Natural killer cell treated with Interleukin-12 subunit alpha and Interleukin-12 subunit beta and Interleukin-15 and Interleukin-18, amount 100 ng/mL, for 72 hours (primary cell): ENCODE measurements around the gene BICC1. TPM values are rescaled to one million over a fixed set of nuclear protein-coding genes. Genes with fewer than 3 reads are reported as not detected.

Source experiments
- ATAC-seq, 2 donors: fragments of 150-1000 bp; cut with Tn5 transposase in 1 of 2; sonication (Bioruptor Pico), chemical (Tn5 transposase) in 1 of 2; 2 replicates each; pipeline ENCODE4 v1.10.0; 2021
- DNase-seq: peaks from one replicate; pipeline ENCODE4 v3.0.0; 2022; ENCODE audit warnings: low spot score
- H3K27ac Mint-ChIP-seq, 2 donors: 1 replicate in 1 of 2; 2 replicates in 1 of 2; pipeline ENCODE4 v1.8.0; 2022; ENCODE audit warnings: mixed read lengths in 2 of 2, mild to moderate bottlenecking in 1 of 2, moderate library complexity in 1 of 2
- H3K27me3 Mint-ChIP-seq, 2 donors: 1 replicate in 1 of 2; 2 replicates in 1 of 2; pipeline ENCODE4 v1.8.0; 2022; ENCODE audit warnings: mixed read lengths in 2 of 2
- H3K36me3 Mint-ChIP-seq: one replicate; pipeline ENCODE4 v1.8.0; 2022; ENCODE audit warnings: mixed read lengths
- H3K4me1 Mint-ChIP-seq, 2 donors: 1 replicate in 1 of 2; 2 replicates in 1 of 2; pipeline ENCODE4 v1.8.0; 2022; ENCODE audit warnings: low read depth in 2 of 2, mixed read lengths in 2 of 2, mild to moderate bottlenecking in 1 of 2
- H3K4me3 Mint-ChIP-seq: one replicate; pipeline ENCODE4 v1.8.0; 2022; ENCODE audit warnings: mixed read lengths
- H3K9me3 Mint-ChIP-seq: 2 replicates; pipeline ENCODE4 v1.8.0; 2022; ENCODE audit warnings: mixed read lengths
- total RNA-seq, 2 donors: library from RNA; stranded (reverse); gene quantifications; one replicate each; pipeline ENCODE4 v1.2.3, GENCODE V29; 2022

The BICC1 gene
- total RNA-seq, 2 donors from 2014 or later: 0.26 TPM; not detected in 1

DNA sequence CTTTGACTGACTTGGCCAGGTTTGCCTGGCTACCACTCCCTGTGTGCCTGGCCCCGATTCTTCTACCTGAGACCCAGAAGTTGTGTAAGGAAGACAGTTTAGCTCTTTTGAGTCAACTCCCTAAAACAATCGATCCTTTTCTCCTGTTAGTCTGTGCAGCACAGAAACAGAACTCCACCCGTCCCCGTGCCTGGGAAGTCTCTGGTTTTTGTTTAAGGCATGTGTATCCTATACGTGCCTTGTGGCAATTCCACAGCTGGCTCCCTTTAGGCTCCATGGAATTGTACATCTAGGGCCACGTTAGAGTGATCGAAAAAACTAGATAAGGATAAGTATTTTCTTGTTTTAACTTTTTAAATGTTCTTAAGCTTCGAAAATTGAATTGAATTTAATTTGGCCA lies 131.6 kb downstream of the BICC1 start:
- Mint-ChIP-seq H3K4me1 (no peaks in the 10 kb centered on the region), H3K27ac (no peak overlapping the region), H3K36me3 (no peaks in the 10 kb centered on the region), H3K27me3 (no peaks in the 10 kb centered on the region), H3K9me3 (no peaks in the 10 kb centered on the region), H3K4me3 (no peak overlapping the region)
- DNase-seq (no peak), ATAC-seq (no peak)

DNA sequence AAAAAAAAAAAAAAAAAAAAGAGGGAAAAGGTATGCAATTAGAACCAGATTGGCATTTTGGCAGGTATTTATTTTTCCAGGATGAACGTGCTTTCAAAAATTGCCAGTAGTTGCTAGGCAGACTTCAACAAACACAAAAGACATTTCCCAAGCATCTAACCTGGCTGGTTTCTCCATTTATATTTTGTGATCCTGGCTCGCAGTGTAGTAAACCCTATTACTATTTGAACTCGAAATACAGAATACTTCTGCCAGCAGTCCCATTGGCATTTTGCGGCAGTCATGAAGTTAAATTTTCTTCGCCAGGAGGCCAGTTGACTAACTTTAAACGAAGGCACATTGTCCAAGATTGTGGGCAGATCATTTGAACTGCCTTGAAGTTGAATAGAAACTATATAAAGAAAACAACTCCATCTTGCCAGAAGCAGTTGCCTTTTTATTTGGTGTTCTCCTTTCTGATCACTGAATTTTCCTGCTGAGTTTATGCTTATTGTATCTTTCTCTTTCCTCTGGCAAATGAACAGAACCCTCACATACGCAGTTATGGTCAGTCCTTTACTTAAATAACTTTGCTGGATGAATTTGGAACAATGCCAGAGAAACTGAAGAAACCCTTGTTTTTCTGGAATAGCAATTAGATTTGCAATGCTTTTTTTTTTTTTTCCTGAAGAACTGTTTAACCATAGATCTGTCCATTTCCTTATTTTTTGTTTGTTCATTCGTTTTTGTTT lies 132.9 kb downstream of the BICC1 start:
- Mint-ChIP-seq H3K4me1 (no peaks in the 10 kb centered on the region), H3K27me3 (no peaks in the 10 kb centered on the region), H3K9me3 (no peaks in the 10 kb centered on the region), H3K4me3 (no peak overlapping the region), H3K36me3 (no peaks in the 10 kb centered on the region), H3K27ac (no peak overlapping the region)
- DNase-seq (no peak), ATAC-seq (no peak)

DNA sequence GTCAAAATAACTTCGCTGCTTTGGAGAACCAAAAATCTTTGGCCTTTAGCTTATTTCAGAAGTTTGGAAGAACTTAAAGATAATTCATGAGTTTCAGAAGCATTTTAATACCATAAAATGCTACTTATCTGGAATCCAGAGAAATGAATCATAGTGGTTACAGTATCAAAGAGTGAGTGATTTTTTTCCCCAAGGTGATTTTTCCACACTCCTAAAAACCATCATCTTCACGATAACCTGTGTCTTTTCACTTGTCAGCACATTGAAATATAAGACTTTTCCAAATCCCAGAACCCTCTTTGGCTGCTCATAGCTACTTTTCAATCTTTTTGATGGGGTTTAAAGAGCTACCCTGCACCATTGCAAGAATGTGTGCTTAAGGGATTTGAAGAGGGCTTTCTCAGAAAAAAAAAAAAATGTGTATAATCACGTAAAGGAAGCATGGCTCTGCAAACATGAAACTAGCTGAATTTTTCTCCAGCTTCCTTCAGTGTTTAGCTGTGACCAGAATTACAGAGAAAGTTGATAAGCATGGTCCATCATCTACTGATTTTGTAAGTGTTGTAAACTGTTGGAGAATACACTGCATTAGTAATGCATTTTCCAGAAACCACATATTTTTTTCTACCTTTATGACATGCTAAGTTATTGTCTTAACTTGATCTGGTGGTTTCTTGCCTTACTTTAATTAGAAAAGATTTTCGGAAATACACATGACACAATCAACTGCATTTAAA lies 134.9 kb downstream of the BICC1 start:
- no peaks in the 10 kb centered on the region for H3K36me3 Mint-ChIP-seq
- H3K27ac Mint-ChIP-seq: no peak overlapping the region
- no peaks in the 10 kb centered on the region for H3K9me3 Mint-ChIP-seq
- no peak overlapping the region for H3K4me3 Mint-ChIP-seq
- DNase-seq: no peak
- H3K4me1 Mint-ChIP-seq: no peaks in the 10 kb centered on the region
- ATAC-seq: no peak
- H3K27me3 Mint-ChIP-seq: no peaks in the 10 kb centered on the region

DNA sequence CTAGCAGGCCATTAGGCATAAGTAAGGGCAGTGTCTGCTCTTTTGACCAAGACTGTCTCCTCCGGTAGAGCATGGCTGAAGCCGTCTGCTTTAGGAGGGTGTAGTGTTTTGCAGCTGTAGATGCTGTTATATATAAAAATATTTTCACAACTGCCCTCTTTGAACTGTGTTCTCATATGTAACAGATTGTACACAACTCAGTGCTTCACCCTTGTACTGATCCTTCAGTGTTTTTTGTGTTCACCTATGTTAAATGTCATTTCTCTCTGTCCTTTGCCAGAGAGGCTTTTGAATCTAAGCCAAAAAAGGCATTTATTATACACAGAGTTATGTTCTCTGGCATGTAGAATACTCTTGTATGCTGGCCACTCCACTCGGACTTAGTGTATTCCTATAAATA lies 135.5 kb downstream of the BICC1 start:
- no peak for ATAC-seq
- Mint-ChIP-seq H3K27ac (no peak overlapping the region), H3K4me3 (no peak overlapping the region), H3K4me1 (no peaks in the 10 kb centered on the region), H3K9me3 (no peaks in the 10 kb centered on the region), H3K36me3 (no peaks in the 10 kb centered on the region), H3K27me3 (no peaks in the 10 kb centered on the region)
- DNase-seq: no peak

DNA sequence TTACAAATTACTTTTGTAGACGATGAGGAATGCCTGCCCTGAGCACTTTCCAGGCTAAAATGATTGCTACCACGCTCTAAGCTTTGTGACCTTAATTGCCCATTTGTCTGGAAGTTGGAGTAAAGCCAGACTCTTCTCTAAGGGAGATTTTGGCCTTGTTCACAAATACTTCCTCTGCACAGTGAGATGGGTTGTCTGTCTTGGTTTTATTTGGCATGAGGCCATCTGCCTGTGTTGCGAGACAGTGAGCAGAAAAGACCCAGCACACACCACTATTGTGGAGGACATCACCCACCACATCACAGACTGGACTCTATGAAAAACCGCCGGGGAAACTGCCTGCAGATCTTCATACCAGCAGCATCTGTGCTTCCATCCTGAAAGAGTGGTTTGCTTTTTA lies 138.4 kb downstream of the BICC1 start:
- Mint-ChIP-seq H3K36me3 (no peaks in the 10 kb centered on the region), H3K27ac (no peak overlapping the region), H3K4me3 (no peak overlapping the region), H3K4me1 (no peaks in the 10 kb centered on the region), H3K9me3 (no peaks in the 10 kb centered on the region), H3K27me3 (no peaks in the 10 kb centered on the region)
- ATAC-seq: no peak
- DNase-seq: no peak

DNA sequence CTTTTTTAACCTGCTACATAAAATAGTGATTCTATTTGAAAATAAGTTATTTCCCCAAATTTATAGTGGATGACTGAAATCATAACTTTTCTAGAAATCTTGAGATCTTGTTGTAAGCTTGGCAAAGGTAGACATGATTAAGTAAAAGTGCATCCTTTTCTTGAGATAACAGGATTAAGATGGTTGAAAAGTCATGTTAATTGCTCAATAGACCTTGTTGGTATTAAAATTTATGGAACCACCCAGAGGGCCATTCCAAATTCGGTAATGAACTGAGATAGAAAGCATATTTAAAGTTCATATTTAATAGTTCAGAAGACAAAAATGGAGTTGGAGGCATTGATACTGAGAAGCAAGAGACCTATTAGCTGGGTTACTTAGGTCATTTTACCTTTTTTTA lies 139.1 kb downstream of the BICC1 start:
- Mint-ChIP-seq H3K4me1 (no peaks in the 10 kb centered on the region), H3K4me3 (no peak overlapping the region), H3K9me3 (no peaks in the 10 kb centered on the region), H3K36me3 (no peaks in the 10 kb centered on the region), H3K27me3 (no peaks in the 10 kb centered on the region), H3K27ac (no peak overlapping the region)
- DNase-seq (no peak), ATAC-seq (no peak)

DNA sequence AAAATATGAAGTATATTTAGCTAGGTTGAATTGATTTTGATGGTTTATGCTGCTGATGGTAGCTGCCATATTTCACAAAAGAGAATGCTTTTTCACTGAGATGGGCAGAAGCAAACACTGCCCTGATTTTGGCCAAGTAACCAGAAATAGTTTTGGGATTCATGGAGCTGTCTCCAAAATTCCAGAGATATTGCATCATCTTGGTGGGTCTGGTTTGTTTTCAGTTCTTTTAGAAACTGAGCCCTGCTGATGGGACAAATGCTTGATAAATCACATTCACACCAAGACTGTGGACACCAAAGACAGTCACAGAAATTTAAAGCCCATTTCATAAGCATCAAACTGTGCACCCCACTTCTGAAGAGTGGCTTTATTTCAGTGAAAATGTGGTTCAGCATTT lies 140.5 kb downstream of the BICC1 start:
- Mint-ChIP-seq H3K4me1 (no peaks in the 10 kb centered on the region), H3K9me3 (no peaks in the 10 kb centered on the region), H3K27me3 (no peaks in the 10 kb centered on the region), H3K4me3 (no peak overlapping the region), H3K27ac (no peak overlapping the region), H3K36me3 (no peaks in the 10 kb centered on the region)
- DNase-seq (no peak), ATAC-seq (no peak)

DNA sequence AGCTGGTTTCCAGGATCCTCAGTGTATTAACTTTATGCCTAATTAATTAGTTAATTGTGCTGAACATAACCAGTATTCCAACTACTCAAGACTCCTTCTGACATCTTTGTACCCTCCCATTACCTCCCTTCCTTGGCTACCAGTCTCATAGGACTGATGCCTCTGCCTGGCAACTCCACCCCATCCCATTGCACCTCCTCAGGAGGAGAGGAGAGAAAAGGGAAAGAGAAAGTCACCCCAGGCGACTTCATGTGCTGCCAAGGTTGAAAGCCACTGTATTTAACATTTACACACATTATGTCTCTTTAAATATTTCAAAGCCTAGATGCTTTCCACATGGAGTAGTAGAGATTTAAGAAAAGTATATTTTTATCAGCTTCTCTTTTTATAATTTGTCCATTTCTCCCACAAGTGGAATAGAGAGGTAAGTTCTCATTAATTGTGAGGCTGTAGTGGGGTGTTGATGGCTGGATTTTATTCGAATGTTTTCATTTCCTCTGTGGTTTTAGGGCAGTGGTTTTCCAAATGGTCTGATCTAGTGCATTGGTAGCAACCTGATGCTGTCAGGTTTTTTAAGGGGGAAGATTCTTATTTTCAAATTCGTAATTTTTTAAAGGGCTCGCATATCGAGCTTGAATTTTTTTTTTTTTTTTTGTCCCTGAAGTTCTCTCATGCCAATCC lies 148.0 kb downstream of the BICC1 start:
- Mint-ChIP-seq H3K4me3 (no peak overlapping the region), H3K4me1 (peaks cover 0 to 10% of the 10 kb centered on the region in 2 donors), H3K27me3 (no peaks in the 10 kb centered on the region), H3K27ac (no peak overlapping the region), H3K36me3 (peaks cover 4% of the 10 kb centered on the region), H3K9me3 (peaks cover 4% of the 10 kb centered on the region)
- DNase-seq (no peak), ATAC-seq (no peak)

DNA sequence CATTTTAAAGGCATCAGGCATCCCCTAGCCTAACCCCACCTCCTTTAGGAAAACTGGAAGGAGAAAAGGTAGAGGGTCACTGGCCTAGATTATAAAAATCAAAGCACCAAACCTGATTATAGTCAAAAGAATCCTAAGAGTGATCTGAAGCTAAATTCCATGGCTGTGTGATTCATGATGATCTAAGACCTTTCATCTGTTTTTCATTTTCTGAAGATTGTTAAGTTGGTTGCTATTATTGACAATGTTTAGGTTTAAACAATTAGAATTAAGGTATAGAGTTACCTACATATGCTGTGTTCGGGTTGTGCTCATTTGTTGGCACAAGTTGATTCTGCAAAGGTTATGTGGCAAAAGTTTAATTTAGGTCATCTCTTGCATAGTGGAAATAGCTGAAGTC lies 148.7 kb downstream of the BICC1 start:
- Mint-ChIP-seq H3K36me3 (peaks cover 4% of the 10 kb centered on the region), H3K9me3 (peaks cover 4% of the 10 kb centered on the region), H3K27ac (no peak overlapping the region), H3K27me3 (no peaks in the 10 kb centered on the region), H3K4me3 (no peak overlapping the region), H3K4me1 (peaks cover 0 to 15% of the 10 kb centered on the region in 2 donors)
- ATAC-seq (no peak), DNase-seq (no peak)

DNA sequence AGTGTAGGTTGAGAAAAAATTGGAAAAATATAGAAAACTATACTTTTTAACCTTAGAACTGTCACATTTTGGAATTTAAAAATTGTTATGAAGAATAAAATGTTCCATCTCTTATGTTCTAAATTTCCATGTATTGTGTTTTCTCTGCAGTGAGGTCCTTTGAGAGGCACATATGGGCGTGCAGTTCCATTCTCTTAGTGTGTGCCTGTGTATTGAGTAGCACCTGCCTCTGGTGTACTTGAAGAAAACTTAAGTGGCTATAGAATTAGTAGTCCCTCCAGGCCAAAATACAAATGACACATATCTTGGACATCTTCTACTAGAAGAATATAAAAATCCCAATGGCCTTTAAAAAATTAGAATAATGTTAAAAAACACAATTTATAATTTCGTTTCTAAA lies 149.2 kb downstream of the BICC1 start:
- peaks cover 0 to 17% of the 10 kb centered on the region in 2 donors for H3K4me1 Mint-ChIP-seq
- peaks cover 4% of the 10 kb centered on the region for H3K9me3 Mint-ChIP-seq
- DNase-seq (no peak), ATAC-seq (no peak)
- H3K36me3 Mint-ChIP-seq: peaks cover 4% of the 10 kb centered on the region
- H3K27ac Mint-ChIP-seq: no peak overlapping the region
- no peaks in the 10 kb centered on the region for H3K27me3 Mint-ChIP-seq
- no peak overlapping the region for H3K4me3 Mint-ChIP-seq

DNA sequence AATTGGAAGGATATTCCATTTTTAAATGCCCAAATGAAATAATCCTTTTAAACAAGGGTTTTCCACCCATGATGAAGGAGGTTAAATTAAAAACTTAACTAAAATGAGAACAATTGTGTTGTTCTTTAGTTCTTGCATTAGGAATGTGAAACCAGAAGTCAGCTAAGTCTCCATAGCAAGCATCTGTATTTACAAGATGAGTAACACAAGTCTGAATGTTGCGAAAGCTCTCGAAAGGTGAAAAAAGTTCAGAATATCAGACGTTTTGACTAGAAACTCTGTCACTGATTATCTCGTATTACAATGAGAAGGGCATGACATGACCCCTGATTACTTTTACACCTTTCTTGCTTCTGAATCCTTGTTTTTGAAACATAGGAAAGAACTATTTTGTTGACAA lies 149.6 kb downstream of the BICC1 start:
- Mint-ChIP-seq H3K27ac (no peak overlapping the region), H3K27me3 (no peaks in the 10 kb centered on the region), H3K4me1 (peaks cover 0 to 17% of the 10 kb centered on the region in 2 donors), H3K4me3 (no peak overlapping the region), H3K9me3 (peaks cover 4% of the 10 kb centered on the region), H3K36me3 (peaks cover 4% of the 10 kb centered on the region)
- DNase-seq: no peak
- no peak for ATAC-seq

DNA sequence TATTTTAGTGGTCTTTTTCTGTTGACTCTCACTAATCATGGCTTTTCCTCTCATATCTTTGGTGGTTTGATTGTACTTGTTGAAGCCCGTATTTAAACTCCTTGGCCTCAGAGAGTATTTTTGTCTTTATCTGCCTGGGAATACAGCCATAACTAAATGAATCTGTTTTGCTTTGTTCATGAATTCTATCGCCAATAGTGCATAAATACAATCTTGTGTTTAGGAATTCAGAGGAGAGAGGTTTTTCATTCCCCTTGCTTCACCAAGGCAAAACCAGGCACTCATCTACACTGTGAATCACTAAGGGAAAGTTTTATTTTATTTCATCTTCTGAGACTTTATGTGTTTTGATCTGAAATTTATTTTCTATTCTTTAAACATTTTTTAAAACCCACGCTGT lies 152.7 kb downstream of the BICC1 start:
- Mint-ChIP-seq H3K4me3 (no peak overlapping the region), H3K9me3 (peaks cover 4% of the 10 kb centered on the region), H3K36me3 (peaks cover 4% of the 10 kb centered on the region), H3K4me1 (peaks cover 0 to 17% of the 10 kb centered on the region in 2 donors), H3K27ac (no peak overlapping the region), H3K27me3 (no peaks in the 10 kb centered on the region)
- DNase-seq: no peak
- ATAC-seq: no peak

DNA sequence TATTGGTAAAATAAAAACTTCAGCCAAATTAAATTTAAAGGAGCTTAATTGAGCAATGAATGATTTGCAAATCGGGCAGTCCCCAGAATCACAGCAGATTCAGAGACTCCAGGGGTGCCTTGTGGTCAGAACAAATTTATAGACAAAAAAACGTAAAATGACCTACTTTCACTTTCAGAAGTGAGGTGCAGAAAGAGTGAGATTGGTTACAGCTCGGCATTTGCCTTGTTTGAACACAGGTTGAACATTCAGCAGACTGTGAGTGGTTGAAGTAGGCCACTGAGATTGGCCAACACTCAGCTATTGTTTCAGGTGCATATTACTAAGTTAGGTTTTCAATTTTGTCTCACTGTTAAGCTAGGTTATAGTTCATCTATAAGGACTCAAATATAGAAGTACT lies 153.4 kb downstream of the BICC1 start:
- Mint-ChIP-seq H3K27ac (peak overlapping the region in 1 of 2 donors; percentile 41), H3K27me3 (no peaks in the 10 kb centered on the region), H3K4me3 (no peak overlapping the region), H3K36me3 (peaks cover 4% of the 10 kb centered on the region), H3K9me3 (peaks cover 4% of the 10 kb centered on the region), H3K4me1 (peaks cover 0 to 14% of the 10 kb centered on the region in 2 donors)
- peak in 1 of 2 donors; percentile 69 for ATAC-seq
- DNase-seq: no peak

DNA sequence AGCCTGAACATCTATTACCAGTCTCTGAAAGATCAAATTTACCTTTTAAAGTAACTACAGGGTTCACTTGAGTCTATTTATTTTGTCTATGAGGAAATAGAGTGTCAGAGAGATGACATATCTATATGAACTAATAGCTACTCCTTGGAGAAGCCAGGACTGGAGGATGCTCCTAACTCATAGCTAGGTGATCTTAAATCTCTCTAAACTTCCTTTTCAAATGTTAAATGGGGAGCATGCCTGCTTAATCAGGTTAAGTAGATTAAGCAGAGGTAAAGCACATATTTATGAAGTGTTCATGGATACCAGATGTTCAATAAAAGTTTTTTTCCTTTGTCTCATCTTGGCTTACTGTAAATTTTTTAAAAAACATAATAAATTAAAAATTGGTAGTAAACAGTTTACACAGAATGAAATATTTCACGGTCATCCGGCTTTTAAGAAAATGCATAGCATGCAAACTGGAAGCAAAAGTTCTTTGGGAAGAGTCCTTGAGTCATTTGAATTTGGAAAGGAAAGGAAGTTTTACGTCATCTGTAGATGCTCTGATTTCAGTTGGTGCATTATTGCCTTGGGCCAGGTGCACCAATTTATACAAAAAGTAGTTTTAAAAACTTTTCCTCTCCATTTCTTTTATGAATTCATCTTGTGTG lies 155.1 kb downstream of the BICC1 start:
- DNase-seq (no peak), ATAC-seq (no peak)
- peaks cover 4% of the 10 kb centered on the region for H3K36me3 Mint-ChIP-seq
- H3K9me3 Mint-ChIP-seq: peaks cover 4% of the 10 kb centered on the region
- H3K27me3 Mint-ChIP-seq: no peaks in the 10 kb centered on the region
- no peak overlapping the region for H3K27ac Mint-ChIP-seq
- peaks cover 0 to 12% of the 10 kb centered on the region in 2 donors for H3K4me1 Mint-ChIP-seq
- H3K4me3 Mint-ChIP-seq: no peak overlapping the region
